BLaER1 (cell line): Measurements from ENCODE around the gene YAP1.

Source experiments
- H3K27ac ChIP-seq: shearing (Covaris generic); formaldehyde crosslinking; 2 replicates; pipeline ENCODE4 v1.8.1; 2022
- H3K27me3 ChIP-seq: shearing (Covaris generic); formaldehyde crosslinking; 2 replicates; pipeline ENCODE4 v1.8.1; 2022
- H3K36me3 ChIP-seq: shearing (Covaris generic); formaldehyde crosslinking; 2 replicates; pipeline ENCODE4 v1.8.1; 2022
- H3K4me1 ChIP-seq: shearing (Covaris generic); formaldehyde crosslinking; 2 replicates; pipeline ENCODE4 v1.8.1; 2022
- H3K4me2 ChIP-seq: shearing (Covaris generic); formaldehyde crosslinking; 2 replicates; pipeline ENCODE4 v1.8.1; 2022
- H3K4me3 ChIP-seq: shearing (Covaris generic); formaldehyde crosslinking; 2 replicates; pipeline ENCODE4 v1.8.1; 2022
- H3K9ac ChIP-seq: shearing (Covaris generic); formaldehyde crosslinking; 2 replicates; pipeline ENCODE4 v1.8.1; 2022
- H3K9me3 ChIP-seq: shearing (Covaris generic); formaldehyde crosslinking; 2 replicates; pipeline ENCODE4 v1.8.1; 2022
- H4K20me1 ChIP-seq: shearing (Covaris generic); formaldehyde crosslinking; 2 replicates; pipeline ENCODE4 v1.8.1; 2022
- Cebpa-rat ChIP-seq: shearing (Covaris generic); IDR thresholded peaks from 2 replicates; pipeline ENCODE4 v1.8.1; 2022

Gene YAP1

DNA sequence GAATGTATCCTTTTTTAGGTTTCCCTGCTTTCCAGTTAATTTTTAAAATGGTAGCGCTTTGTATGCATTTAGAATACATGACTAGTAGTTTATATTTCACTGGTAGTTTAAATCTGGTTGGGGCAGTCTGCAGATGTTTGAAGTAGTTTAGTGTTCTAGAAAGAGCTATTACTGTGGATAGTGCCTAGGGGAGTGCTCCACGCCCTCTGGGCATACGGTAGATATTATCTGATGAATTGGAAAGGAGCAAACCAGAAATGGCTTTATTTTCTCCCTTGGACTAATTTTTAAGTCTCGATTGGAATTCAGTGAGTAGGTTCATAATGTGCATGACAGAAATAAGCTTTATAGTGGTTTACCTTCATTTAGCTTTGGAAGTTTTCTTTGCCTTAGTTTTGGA is 120.7 kb downstream of the YAP1 start:
- no peaks in the 10 kb centered on the region for H4K20me1 ChIP-seq
- TF ChIP-seq Cebpa-rat: no peak

DNA sequence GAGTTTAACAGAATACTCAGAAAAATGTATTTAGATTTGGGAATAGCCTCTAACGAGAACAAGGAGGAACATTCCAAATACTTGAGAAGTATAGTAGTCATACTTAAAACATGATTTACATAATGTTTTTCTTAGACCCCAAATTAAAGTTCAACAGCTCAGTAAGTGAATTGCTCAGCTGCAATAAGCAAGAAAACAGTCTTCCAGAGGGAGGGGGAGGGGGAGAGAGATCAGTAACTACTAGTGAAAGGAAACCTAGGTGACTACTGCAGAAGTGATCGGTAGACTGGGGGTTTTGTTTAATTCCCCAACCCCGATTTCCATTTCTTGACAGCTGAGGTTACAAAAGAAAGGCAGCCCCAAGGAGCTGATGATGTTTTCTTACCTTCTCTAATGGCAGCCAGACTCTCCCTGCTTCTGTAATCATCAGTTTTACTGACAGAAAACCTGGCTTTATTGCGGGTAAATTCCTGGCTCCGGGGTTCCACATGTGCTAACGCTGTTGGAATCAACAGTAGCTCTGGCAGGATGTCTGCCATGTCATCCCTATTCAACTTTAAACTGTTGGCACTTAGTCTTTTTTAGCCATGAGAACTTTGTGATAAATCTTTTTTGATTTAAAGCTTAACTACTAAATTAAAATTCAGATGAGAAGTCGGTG is 124.7 kb downstream of the YAP1 start:
- Histone ChIP-seq H3K36me3 (0 out of 2 replicates have a peak, but pooled peaks cover under 1% of the 10 kb centered on the region), H3K9ac (no peak overlapping the region), H3K4me1 (peaks cover 29% of the 10 kb centered on the region), H3K27me3 (no peaks in the 10 kb centered on the region), H3K4me2 (no peak overlapping the region), H3K4me3 (no peak overlapping the region), H3K27ac (no peak overlapping the region), H3K9me3 (no peaks in the 10 kb centered on the region), H4K20me1 (no peaks in the 10 kb centered on the region)
- no peak for TF ChIP-seq Cebpa-rat

More for the DNA sequence above, 120.7 kb downstream of the YAP1 start:
- no peak overlapping the region for H3K9ac ChIP-seq
- 0 out of 2 replicates have a peak, but pooled peaks cover 5% of the 10 kb centered on the region for H3K36me3 ChIP-seq
- H3K4me2 ChIP-seq: no peak overlapping the region
- H3K9me3 ChIP-seq: no peaks in the 10 kb centered on the region
- no peak overlapping the region for H3K4me3 ChIP-seq
- no peak overlapping the region for H3K27ac ChIP-seq
- peaks cover 4% of the 10 kb centered on the region for H3K4me1 ChIP-seq
- no peaks in the 10 kb centered on the region for H3K27me3 ChIP-seq

- no peak overlapping the region for H3K27ac ChIP-seq
Observed at GRCh38 chr11:102237096-102237735, 127.0 kb downstream of the YAP1 start.

GRCh38 chr11:102238391-102238821 is 128.2 kb downstream of the YAP1 start:
- Histone ChIP-seq H3K9ac (no peak overlapping the region), H4K20me1 (no peaks in the 10 kb centered on the region), H3K9me3 (no peaks in the 10 kb centered on the region), H3K36me3 (no peaks in the 10 kb centered on the region), H3K4me3 (no peak overlapping the region), H3K4me2 (no peak overlapping the region), H3K4me1 (peaks cover 39% of the 10 kb centered on the region), H3K27me3 (no peaks in the 10 kb centered on the region), H3K27ac (no peak overlapping the region)
- no peak for TF ChIP-seq Cebpa-rat

More at GRCh38 chr11:102237096-102237735, 127.0 kb downstream of the YAP1 start:
- no peak overlapping the region for H3K4me3 ChIP-seq
- H3K27me3 ChIP-seq: no peaks in the 10 kb centered on the region
- no peaks in the 10 kb centered on the region for H3K9me3 ChIP-seq
- TF ChIP-seq Cebpa-rat: no peak
- H3K4me1 ChIP-seq: peaks cover 39% of the 10 kb centered on the region
- no peaks in the 10 kb centered on the region for H4K20me1 ChIP-seq
- no peaks in the 10 kb centered on the region for H3K36me3 ChIP-seq
- H3K4me2 ChIP-seq: peak overlapping the region; percentile 52
- H3K9ac ChIP-seq: no peak overlapping the region

DNA sequence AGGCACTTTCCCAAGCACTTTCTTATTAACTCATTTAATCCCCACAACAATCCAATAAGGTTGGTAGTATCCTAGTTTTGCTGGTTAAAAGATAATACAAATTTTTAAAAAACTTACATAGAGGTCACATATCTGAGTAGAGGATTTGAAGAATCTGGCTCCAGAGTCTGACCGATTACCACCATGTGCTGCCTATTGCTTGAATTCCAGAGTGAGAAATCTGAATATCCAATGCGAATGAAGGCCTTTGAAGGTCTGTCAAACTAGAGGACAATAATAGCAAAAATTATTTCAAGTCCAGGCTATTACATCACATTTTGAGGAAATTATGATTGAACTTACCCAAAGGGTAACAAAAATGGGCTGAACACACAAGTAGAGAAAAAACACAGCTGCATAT is 129.2 kb downstream of the YAP1 start:
- H3K4me1 ChIP-seq: peaks cover 39% of the 10 kb centered on the region
- no peaks in the 10 kb centered on the region for H3K27me3 ChIP-seq
- TF ChIP-seq Cebpa-rat: no peak
- H3K4me2 ChIP-seq: 0 out of 2 replicates have a peak overlapping the region, but pooled peaks have one; percentile 0
- H3K9ac ChIP-seq: no peak overlapping the region
- no peaks in the 10 kb centered on the region for H3K36me3 ChIP-seq
- H4K20me1 ChIP-seq: no peaks in the 10 kb centered on the region
- no peak overlapping the region for H3K4me3 ChIP-seq
- no peak overlapping the region for H3K27ac ChIP-seq
- no peaks in the 10 kb centered on the region for H3K9me3 ChIP-seq

GRCh38 chr11:102239911-102240310 is 129.7 kb downstream of the YAP1 start:
- Histone ChIP-seq H3K4me3 (no peak overlapping the region), H3K9ac (no peak overlapping the region), H3K27ac (no peak overlapping the region), H3K27me3 (no peaks in the 10 kb centered on the region), H3K36me3 (no peaks in the 10 kb centered on the region), H3K4me1 (peaks cover 39% of the 10 kb centered on the region), H4K20me1 (no peaks in the 10 kb centered on the region), H3K4me2 (0 out of 2 replicates have a peak overlapping the region, but pooled peaks have one; percentile 0), H3K9me3 (no peaks in the 10 kb centered on the region)
- TF ChIP-seq Cebpa-rat: no peak

- 0 out of 2 replicates have a peak overlapping the region, but pooled peaks have one; percentile 0 for H3K4me2 ChIP-seq
- peaks cover 39% of the 10 kb centered on the region for H3K4me1 ChIP-seq
- H3K9me3 ChIP-seq: no peaks in the 10 kb centered on the region
- H3K4me3 ChIP-seq: no peak overlapping the region
- no peaks in the 10 kb centered on the region for H3K36me3 ChIP-seq
- no peaks in the 10 kb centered on the region for H3K27me3 ChIP-seq
- no peak overlapping the region for H3K9ac ChIP-seq
- TF ChIP-seq Cebpa-rat: no peak
- no peak overlapping the region for H3K27ac ChIP-seq
- no peaks in the 10 kb centered on the region for H4K20me1 ChIP-seq
Observed at GRCh38 chr11:102240502-102240901, 130.3 kb downstream of the YAP1 start.

DNA sequence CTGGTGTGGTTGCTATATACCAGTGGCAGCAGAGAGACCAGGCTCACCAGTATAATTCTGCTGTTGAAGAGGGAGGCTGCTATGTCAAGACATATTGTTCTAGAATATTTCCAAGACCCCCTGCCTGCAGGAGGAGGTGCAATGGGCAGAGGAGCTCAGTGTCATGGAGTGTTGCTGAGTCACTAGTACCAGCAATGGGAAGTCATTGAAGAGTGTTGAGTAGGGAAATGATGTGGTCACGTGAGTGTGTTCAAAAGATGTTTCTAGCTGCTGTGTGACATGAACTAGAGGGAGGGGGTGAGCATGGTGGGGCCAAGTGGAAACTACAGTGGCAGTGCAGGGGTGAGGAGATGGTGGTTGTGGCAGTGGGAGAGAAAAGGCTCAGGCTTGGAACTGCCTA is 130.8 kb downstream of the YAP1 start:
- no peak overlapping the region for H3K4me2 ChIP-seq
- H3K4me3 ChIP-seq: no peak overlapping the region
- no peaks in the 10 kb centered on the region for H3K27me3 ChIP-seq
- no peak overlapping the region for H3K27ac ChIP-seq
- no peaks in the 10 kb centered on the region for H3K36me3 ChIP-seq
- H3K9ac ChIP-seq: no peak overlapping the region
- no peaks in the 10 kb centered on the region for H4K20me1 ChIP-seq
- TF ChIP-seq Cebpa-rat: no peak
- peaks cover 33% of the 10 kb centered on the region for H3K4me1 ChIP-seq
- no peaks in the 10 kb centered on the region for H3K9me3 ChIP-seq

- H3K4me2 ChIP-seq: no peak overlapping the region
- H3K9ac ChIP-seq: no peak overlapping the region
- H3K4me1 ChIP-seq: peaks cover 16% of the 10 kb centered on the region
- H3K4me3 ChIP-seq: no peak overlapping the region
- no peaks in the 10 kb centered on the region for H3K36me3 ChIP-seq
- H4K20me1 ChIP-seq: no peaks in the 10 kb centered on the region
- no peak for TF ChIP-seq Cebpa-rat
- no peaks in the 10 kb centered on the region for H3K9me3 ChIP-seq
- no peaks in the 10 kb centered on the region for H3K27me3 ChIP-seq
- no peak overlapping the region for H3K27ac ChIP-seq
Observed at GRCh38 chr11:102243399-102243884, 133.2 kb downstream of the YAP1 start.
